ENCODE results near the gene RIT2. TPM values are rescaled to one million over a fixed set of nuclear protein-coding genes. Genes with fewer than 3 reads are reported as not detected.

Gene RIT2
- total and polyA plus RNA-seq, 2 of the 4 experiments (the other 2 are of a cell fraction), result not detected

GRCh38 chr18:42734520-42734919 lies 381.0 kb downstream of the RIT2 start:
- Histone ChIP-seq H3K14ac (replicated peaks; ENCODE audit: low read depth, low read length) (no peak overlapping the region), H3K4ac (ENCODE audit: low read depth, low read length) (no peak overlapping the region), H3K36me3 (ENCODE audit: control insufficient read depth, insufficient read depth, low read length) (no peaks in the 10 kb centered on the region), H3K27me3 (ENCODE audit: control insufficient read depth, insufficient read depth, low read length) (no peaks in the 10 kb centered on the region), H3K4me2 (ENCODE audit: low read depth, low read length) (no peak overlapping the region), H2BK15ac (ENCODE audit: low read depth, low read length) (no peak overlapping the region), H2BK5ac (ENCODE audit: low read depth, low read length, poor library complexity, severe bottlenecking) (no peak overlapping the region), H2AK9ac (replicated peaks; ENCODE audit: low read depth, low read length, poor library complexity) (no peak overlapping the region), H3K4me1 (ENCODE audit: control insufficient read depth, insufficient read depth, low read length) (no peaks in the 10 kb centered on the region), H3K18ac (ENCODE audit: low read depth, low read length) (no peak overlapping the region), H3K9me3 (ENCODE audit: control insufficient read depth, insufficient read depth, low read length) (peaks cover 4% of the 10 kb centered on the region), H3K23ac (ENCODE audit: low read depth, low read length) (no peak overlapping the region), H3K56ac (ENCODE audit: extremely low read depth, insufficient read depth, low read length) (no peak overlapping the region), H4K8ac (ENCODE audit: low read depth in 2 of 2, low read length in 2 of 2) (no peak overlapping the region), H4K91ac (ENCODE audit: insufficient read depth, low read depth, low read length) (no peak overlapping the region), H3K9me1 (ENCODE audit: insufficient read depth, low read length) (no peaks in the 10 kb centered on the region), H2AK5ac (ENCODE audit: low read depth, low read length) (no peak overlapping the region), H2AFZ (replicated peaks; ENCODE audit: low read length, poor library complexity) (no peak overlapping the region), H3K79me1 (ENCODE audit: low read depth in 1 of 2, low read length in 2 of 2) (no peaks in the 10 kb centered on the region), H4K20me1 (ENCODE audit: insufficient read depth, low read length) (no peaks in the 10 kb centered on the region), H3K9ac (ENCODE audit: low read depth, low read length) (no peak overlapping the region), H2BK120ac (ENCODE audit: low read depth, low read length) (no peak overlapping the region), H4K5ac (ENCODE audit: low read depth, low read length) (no peak overlapping the region), H3K27ac (ENCODE audit: insufficient read depth, low read length) (no peak overlapping the region), H2BK20ac (ENCODE audit: low read depth, low read length) (no peak overlapping the region), H3K4me3 (ENCODE audit: insufficient read depth, low read depth, low read length) (no peak overlapping the region)
- BruUV-seq (replicated peaks), result no TSS peak
- POLR2A ChIA-PET (ENCODE audit: unreplicated experiment), result no interaction called here
- dilution Hi-C loops (cut with HindIII; ENCODE audit: low sequenced_read_pairs, unreplicated experiment), result no loop called here
- ATAC-seq (ENCODE audit: low read depth) (no peak), DNase-seq (no peak)
- 100% methylated on average over 1 of the region's 3 CpGs; no CpG with 5 or more reads in 1 of the 2 experiments for WGBS, 2 experiments (ENCODE audit: extremely low coverage in 2 of 2, insufficient read length in 1 of 2)
- TF ChIP-seq NFE2L2 (IDR thresholded peaks at IDR 0.05; ENCODE audit: low read depth, low read length), result no peak
- TF ChIP-seq CEBPB (IDR thresholded peaks at IDR 0.05; ENCODE audit: low read depth, low read length), result no peak
- TF ChIP-seq ELK1 (IDR thresholded peaks at IDR 0.05; ENCODE audit: borderline replicate concordance, low read depth, low read length), result no peak
- TF ChIP-seq MAFK (IDR thresholded peaks at IDR 0.05; ENCODE audit: low read depth, low read length), result no peak
- TF ChIP-seq CHD1 (IDR thresholded peaks at IDR 0.05; ENCODE audit: low read depth, low read length), result no peak
- no peak for TF ChIP-seq RCOR1 (IDR thresholded peaks at IDR 0.05; ENCODE audit: insufficient replicate concordance, low read length)
- TF ChIP-seq RAD21 (IDR thresholded peaks at IDR 0.05; ENCODE audit: low read length), result no peak
- no peak for TF ChIP-seq USF2 (IDR thresholded peaks at IDR 0.05; ENCODE audit: low read depth, low read length)
- TF ChIP-seq MXI1 (IDR thresholded peaks at IDR 0.05; ENCODE audit: borderline replicate concordance, low read depth, low read length), result no peak
- TF ChIP-seq BHLHE40 (IDR thresholded peaks at IDR 0.05; ENCODE audit: low read depth, low read length), result no peak
- no peak for TF ChIP-seq POLR2A (IDR thresholded peaks at IDR 0.05; ENCODE audit: low read depth, low read length)
- CTCF ChIA-PET, result no interaction called here
- in situ Hi-C loops (cut with MboI; ENCODE audit: low sequenced_read_pairs), result no loop called here
- intact Hi-C loops (cut with micrococcal nuclease), result no loop called here
